BE2C (cell line): ENCODE data around the gene EFCAB6.

Source experiments
- DNase-seq: peaks from one replicate; pipeline ENCODE4 v3.0.0-alpha.2; 2020
- H3K27me3 ChIP-seq: fragments of 250-450 bp; sonication (Bioruptor Pico); 2 replicates; pipeline ENCODE4 v1.5.1; 2020; ENCODE audit warnings: mild to moderate bottlenecking
- H3K36me3 ChIP-seq: fragments of 250-450 bp; sonication (Bioruptor Pico); 2 replicates; pipeline ENCODE4 v1.5.1; 2020; ENCODE audit warnings: mild to moderate bottlenecking
- H3K4me1 ChIP-seq: fragments of 250-450 bp; sonication (Bioruptor Pico); 2 replicates; pipeline ENCODE4 v1.5.1; 2020
- H3K4me3 ChIP-seq: 2 replicates; pipeline ENCODE4 v1.5.1; 2011; ENCODE audit warnings: low read depth, low read length
- H3K9me3 ChIP-seq: fragments of 250-450 bp; sonication (Bioruptor Pico); 2 replicates; pipeline ENCODE4 v1.5.1; 2020
- TF ChIP-seq, protein P1 (sequence below): IDR thresholded peaks from 2 replicates; pipeline ENCODE4 v1.5.1; 2012; ENCODE audit warnings: mild to moderate bottlenecking, low read depth, low read length

Gene EFCAB6

DNA sequence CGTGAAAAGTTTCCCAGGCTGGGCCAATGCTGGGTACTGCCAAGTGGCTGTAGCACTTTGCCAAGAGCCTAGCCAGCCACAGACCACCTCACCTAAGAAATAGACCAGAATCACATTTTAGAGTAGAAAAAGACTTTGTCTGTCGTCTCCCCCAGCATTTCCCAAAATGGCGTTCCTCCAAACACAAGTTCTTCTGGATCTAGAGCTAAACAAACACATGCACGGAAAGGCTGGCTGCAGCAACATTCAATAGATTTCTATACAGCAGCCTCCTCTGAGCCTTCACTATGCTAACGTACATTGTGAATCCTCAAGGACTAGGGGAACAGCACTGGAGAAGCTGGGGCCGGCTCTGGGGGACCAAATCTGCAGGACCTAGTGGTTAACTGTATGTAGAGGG is 65.0 kb downstream of the EFCAB6 start:
- Histone ChIP-seq H3K36me3 (no peaks in the 10 kb centered on the region), H3K27me3 (peaks cover 19% of the 10 kb centered on the region), H3K4me3 (no peak overlapping the region), H3K9me3 (no peaks in the 10 kb centered on the region), H3K4me1 (no peaks in the 10 kb centered on the region)
- DNase-seq, result no peak
- TF ChIP-seq, protein P1, sequence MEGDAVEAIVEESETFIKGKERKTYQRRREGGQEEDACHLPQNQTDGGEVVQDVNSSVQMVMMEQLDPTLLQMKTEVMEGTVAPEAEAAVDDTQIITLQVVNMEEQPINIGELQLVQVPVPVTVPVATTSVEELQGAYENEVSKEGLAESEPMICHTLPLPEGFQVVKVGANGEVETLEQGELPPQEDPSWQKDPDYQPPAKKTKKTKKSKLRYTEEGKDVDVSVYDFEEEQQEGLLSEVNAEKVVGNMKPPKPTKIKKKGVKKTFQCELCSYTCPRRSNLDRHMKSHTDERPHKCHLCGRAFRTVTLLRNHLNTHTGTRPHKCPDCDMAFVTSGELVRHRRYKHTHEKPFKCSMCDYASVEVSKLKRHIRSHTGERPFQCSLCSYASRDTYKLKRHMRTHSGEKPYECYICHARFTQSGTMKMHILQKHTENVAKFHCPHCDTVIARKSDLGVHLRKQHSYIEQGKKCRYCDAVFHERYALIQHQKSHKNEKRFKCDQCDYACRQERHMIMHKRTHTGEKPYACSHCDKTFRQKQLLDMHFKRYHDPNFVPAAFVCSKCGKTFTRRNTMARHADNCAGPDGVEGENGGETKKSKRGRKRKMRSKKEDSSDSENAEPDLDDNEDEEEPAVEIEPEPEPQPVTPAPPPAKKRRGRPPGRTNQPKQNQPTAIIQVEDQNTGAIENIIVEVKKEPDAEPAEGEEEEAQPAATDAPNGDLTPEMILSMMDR, result no peak

DNA sequence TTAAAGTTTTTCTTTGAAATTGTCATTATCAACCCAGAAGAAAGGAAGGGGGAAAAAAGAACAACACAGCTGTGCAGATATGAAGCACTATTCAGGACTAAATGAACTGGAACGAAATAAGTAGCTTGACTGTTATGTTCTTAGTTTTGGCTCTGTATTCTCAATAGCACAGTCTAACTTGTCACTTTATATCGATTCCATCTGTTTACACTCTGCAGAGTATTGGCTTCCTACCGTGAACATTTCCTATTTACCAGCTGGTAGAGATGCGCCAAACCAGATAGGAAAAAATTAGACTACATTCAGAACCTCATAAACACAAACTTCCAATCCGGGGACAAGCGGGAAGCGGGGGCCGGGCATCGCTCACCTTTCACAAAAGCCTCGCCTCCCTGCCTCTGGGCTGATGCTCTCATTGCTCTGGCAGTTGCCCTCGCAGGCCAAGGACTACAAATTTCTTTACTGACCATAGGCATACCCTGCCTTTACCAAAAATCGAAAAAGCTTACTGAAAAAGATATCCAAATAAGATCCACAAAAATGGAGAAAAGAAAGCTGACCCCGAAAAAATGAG is 66.2 kb downstream of the EFCAB6 start:
- no peaks in the 10 kb centered on the region for H3K36me3 ChIP-seq
- no peaks in the 10 kb centered on the region for H3K4me1 ChIP-seq
- no peak overlapping the region for H3K4me3 ChIP-seq
- TF ChIP-seq, protein P1, result no peak
- no peak for DNase-seq
- no peaks in the 10 kb centered on the region for H3K9me3 ChIP-seq
- peaks cover 19% of the 10 kb centered on the region for H3K27me3 ChIP-seq

GRCh38 chr22:43745411-43745770 is 66.7 kb downstream of the EFCAB6 start:
- Histone ChIP-seq H3K9me3 (no peaks in the 10 kb centered on the region), H3K36me3 (no peaks in the 10 kb centered on the region), H3K4me1 (no peaks in the 10 kb centered on the region), H3K27me3 (peaks cover 19% of the 10 kb centered on the region), H3K4me3 (no peak overlapping the region)
- TF ChIP-seq, protein P1, result no peak
- no peak for DNase-seq

DNA sequence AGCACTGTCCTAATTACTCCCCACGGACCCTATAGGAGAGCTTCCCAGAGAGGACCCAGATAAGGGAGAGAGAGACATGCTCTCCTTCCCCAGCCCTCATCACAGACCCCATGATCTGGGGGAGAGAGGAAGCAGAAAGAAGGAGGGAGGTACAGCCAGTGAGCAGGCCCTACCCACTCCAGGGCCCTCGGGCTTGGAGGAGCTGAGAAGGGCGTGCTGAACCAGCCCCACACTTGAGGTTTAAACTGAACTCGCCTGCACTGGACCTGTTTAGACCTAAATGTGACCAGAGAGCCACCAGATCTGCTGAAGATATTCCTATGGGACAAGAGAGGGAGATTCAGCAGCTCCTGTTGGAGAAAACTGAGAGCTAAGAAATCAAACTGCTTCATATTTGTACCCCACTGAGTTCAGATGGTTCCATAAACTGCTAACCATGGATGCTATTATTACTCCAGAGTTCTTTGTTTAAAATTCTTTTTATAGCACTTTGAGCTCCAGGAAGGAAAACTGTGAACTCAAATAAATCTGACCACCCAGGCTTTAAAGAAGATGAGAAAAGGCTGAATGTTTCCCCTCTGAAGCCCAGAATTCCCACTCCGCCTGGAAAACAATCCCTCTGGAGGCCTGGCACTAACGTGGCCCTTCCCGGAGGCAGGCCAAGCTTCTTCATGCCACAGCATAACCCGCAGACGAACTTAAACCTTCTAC is 67.2 kb downstream of the EFCAB6 start:
- TF ChIP-seq, protein P1, result no peak
- Histone ChIP-seq H3K9me3 (no peaks in the 10 kb centered on the region), H3K27me3 (peaks cover 22% of the 10 kb centered on the region), H3K4me3 (no peak overlapping the region), H3K4me1 (no peaks in the 10 kb centered on the region), H3K36me3 (no peaks in the 10 kb centered on the region)
- no peak for DNase-seq

DNA sequence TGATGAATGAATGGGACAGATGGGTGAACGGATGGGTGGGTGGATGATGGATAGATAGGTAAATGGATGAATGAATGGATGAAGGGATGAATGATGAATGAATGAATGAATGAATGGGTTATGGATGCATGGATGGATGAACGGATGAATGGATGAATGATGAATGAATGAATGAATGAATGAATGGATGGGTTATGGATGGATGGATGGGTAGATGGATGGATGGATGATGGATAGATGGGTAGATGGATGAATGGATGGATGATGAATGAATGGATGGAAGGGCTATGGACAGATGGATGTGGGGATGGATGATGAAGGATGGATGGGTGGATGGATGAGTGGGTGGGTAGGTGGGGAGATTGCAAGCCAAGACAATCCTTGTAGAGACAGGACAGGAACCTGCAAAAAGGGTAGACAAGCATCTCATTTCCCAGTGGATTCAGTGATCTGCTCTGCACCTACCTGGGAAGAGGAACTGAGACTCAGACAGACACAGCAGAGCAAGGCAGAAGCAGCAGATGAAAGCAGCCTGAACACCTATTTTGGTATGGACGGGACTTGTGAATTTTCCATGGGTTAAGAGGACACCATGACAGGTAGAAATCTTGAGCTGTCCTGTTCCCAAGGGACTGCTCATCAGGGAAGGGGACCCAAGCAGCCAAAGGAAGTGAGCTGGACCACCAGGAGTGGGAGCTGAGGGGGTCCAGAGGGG is 68.0 kb downstream of the EFCAB6 start:
- TF ChIP-seq, protein P1, result no peak

GRCh38 chr22:43743131-43743530 is 69.0 kb downstream of the EFCAB6 start:
- H3K36me3 ChIP-seq, result no peaks in the 10 kb centered on the region
- no peaks in the 10 kb centered on the region for H3K4me1 ChIP-seq
- H3K9me3 ChIP-seq, result no peaks in the 10 kb centered on the region
- TF ChIP-seq, protein P1, result peak; percentile 38
- no peak overlapping the region for H3K4me3 ChIP-seq
- peaks cover 16% of the 10 kb centered on the region for H3K27me3 ChIP-seq
- DNase-seq, result peak; percentile 27

More for the DNA sequence above, 68.0 kb downstream of the EFCAB6 start:
- Histone ChIP-seq H3K27me3 (peaks cover 16% of the 10 kb centered on the region), H3K4me3 (no peak overlapping the region), H3K36me3 (no peaks in the 10 kb centered on the region), H3K4me1 (no peaks in the 10 kb centered on the region), H3K9me3 (no peaks in the 10 kb centered on the region)
- DNase-seq, result no peak
